ENCODE data around the gene GPS2. TPM values are rescaled to one million over a fixed set of nuclear protein-coding genes. Genes with fewer than 3 reads are reported as not detected.
"Not testable (repeated sequence)": the region's sequence is repeated elsewhere in the genome, so short reads cannot be mapped to it uniquely, and the experiment has no call there.

GPS2 gene
- total RNA-seq, 1 donor from 2014 or later = 22.4 TPM

GRCh38 chr17:7343250-7343649, 28.1 kb upstream of the GPS2 start:
- Histone ChIP-seq H3K27me3 (ENCODE audit: control insufficient read depth, insufficient read depth, low read length) (peaks cover 1% of the 10 kb centered on the region), H3K4me3 (ENCODE audit: low read depth, low read length) (no peak overlapping the region), H3K36me3 (ENCODE audit: control insufficient read depth, insufficient read depth, low read length) (no peaks in the 10 kb centered on the region)
- TF ChIP-seq, protein P1, sequence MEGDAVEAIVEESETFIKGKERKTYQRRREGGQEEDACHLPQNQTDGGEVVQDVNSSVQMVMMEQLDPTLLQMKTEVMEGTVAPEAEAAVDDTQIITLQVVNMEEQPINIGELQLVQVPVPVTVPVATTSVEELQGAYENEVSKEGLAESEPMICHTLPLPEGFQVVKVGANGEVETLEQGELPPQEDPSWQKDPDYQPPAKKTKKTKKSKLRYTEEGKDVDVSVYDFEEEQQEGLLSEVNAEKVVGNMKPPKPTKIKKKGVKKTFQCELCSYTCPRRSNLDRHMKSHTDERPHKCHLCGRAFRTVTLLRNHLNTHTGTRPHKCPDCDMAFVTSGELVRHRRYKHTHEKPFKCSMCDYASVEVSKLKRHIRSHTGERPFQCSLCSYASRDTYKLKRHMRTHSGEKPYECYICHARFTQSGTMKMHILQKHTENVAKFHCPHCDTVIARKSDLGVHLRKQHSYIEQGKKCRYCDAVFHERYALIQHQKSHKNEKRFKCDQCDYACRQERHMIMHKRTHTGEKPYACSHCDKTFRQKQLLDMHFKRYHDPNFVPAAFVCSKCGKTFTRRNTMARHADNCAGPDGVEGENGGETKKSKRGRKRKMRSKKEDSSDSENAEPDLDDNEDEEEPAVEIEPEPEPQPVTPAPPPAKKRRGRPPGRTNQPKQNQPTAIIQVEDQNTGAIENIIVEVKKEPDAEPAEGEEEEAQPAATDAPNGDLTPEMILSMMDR (IDR thresholded peaks at IDR 0.05; ENCODE audit: insufficient read depth, low read length, severe bottlenecking) = no peak
- DNase-seq (ENCODE audit: low read depth) (no peak), FAIRE-seq (no peak)

DNA sequence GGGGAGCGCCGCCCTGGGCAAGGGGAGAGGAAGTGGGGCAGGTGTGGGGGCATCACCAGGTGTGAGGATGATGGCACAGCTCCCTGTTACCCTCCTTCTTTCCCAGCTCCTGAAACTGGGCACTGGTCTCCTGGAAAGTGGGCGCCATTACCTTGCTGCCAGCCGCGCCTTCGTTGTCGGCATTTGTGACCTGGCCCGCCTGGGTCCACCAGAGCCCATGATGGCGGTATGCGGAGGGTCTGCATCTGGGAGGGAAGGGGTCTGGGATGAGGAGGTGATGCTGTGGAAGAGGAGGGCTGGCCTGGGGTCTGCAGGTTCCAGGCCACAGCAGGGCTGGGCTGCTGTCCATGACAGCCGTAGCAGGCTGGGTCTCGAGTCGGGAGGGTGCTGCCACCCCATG, 26.7 kb upstream of the GPS2 start:
- DNase-seq (ENCODE audit: low read depth) (no peak), FAIRE-seq (no peak)
- Histone ChIP-seq H3K36me3 (ENCODE audit: control insufficient read depth, insufficient read depth, low read length) (no peaks in the 10 kb centered on the region), H3K27me3 (ENCODE audit: control insufficient read depth, insufficient read depth, low read length) (peaks cover 1% of the 10 kb centered on the region), H3K4me3 (ENCODE audit: low read depth, low read length) (no peak overlapping the region)
- TF ChIP-seq, protein P1 (IDR thresholded peaks at IDR 0.05; ENCODE audit: insufficient read depth, low read length, severe bottlenecking) = no peak

DNA sequence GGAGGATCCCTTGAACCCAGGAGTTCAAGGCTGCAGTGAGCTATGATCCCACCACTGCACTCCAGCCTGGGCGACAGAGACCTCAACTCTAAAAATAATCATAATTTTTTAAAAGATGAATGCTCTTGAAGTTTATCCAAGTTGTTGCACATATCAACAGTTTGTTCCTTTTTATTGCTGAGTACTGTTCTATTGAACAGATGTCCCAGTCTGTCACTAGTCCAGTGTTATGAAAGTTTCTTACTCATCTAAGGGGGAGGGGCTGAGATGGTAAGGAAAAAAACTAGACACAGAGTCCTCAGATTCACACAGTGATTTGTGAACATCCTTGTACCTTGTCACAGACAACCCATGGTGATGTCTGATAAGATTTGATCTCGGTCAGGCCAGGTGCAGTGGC, 25.0 kb upstream of the GPS2 start:
- FAIRE-seq (no peak), DNase-seq (ENCODE audit: low read depth) (no peak)
- H3K4me3 ChIP-seq (ENCODE audit: low read depth, low read length) = no peak overlapping the region
- H3K27me3 ChIP-seq (ENCODE audit: control insufficient read depth, insufficient read depth, low read length) = peaks cover 1% of the 10 kb centered on the region
- TF ChIP-seq, protein P1 (IDR thresholded peaks at IDR 0.05; ENCODE audit: insufficient read depth, low read length, severe bottlenecking) = no peak
- no peaks in the 10 kb centered on the region for H3K36me3 ChIP-seq (ENCODE audit: control insufficient read depth, insufficient read depth, low read length)

GRCh38 chr17:7337600-7337999, 22.4 kb upstream of the GPS2 start:
- not testable (repeated sequence) for H3K4me3 ChIP-seq (ENCODE audit: low read depth, low read length); FAIRE-seq

GRCh38 chr17:7336240-7337175, 21.3 kb upstream of the GPS2 start, which contains the start of gene ACAP1:
TSS of gene ACAP1 (plus strand) at chr17:7336529. CDS start at chr17:7336735, 206 bp downstream.
- no peak for DNase-seq (ENCODE audit: low read depth)
- no peaks in the 10 kb centered on the region for H3K36me3 ChIP-seq (ENCODE audit: control insufficient read depth, insufficient read depth, low read length)
- no peak for FAIRE-seq
- TF ChIP-seq, protein P1 (IDR thresholded peaks at IDR 0.05; ENCODE audit: insufficient read depth, low read length, severe bottlenecking) = no peak
- H3K4me3 ChIP-seq (ENCODE audit: low read depth, low read length) = no peak within 1 kb of the TSS
- H3K27me3 ChIP-seq (ENCODE audit: control insufficient read depth, insufficient read depth, low read length) = no peaks in the 10 kb centered on the region

More at GRCh38 chr17:7337600-7337999, 22.4 kb upstream of the GPS2 start:
- DNase-seq (ENCODE audit: low read depth); H3K27me3 ChIP-seq (ENCODE audit: control insufficient read depth, insufficient read depth, low read length); H3K36me3 ChIP-seq (ENCODE audit: control insufficient read depth, insufficient read depth, low read length): not testable (repeated sequence)

DNA sequence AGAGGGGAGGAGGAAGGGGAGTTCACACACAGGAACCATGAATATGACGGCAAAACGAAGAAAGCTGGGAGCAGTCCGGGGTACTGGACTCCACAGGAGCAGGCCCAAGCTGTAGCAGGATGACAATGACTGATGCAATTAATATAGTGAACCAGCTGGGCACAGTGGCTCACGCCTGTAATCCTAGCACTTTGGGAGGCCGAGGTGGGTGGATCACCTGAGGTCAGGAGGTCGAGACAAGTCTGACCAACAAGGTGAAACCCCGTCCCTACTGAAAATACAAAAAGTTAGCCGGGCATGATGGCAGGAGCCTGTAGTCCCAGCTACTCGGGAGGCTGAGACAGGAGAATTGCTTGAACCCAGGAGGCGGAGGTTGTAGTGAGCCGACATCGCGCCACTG, 20.6 kb upstream of the GPS2 start:
- not testable (repeated sequence) for DNase-seq (ENCODE audit: low read depth); H3K27me3 ChIP-seq (ENCODE audit: control insufficient read depth, insufficient read depth, low read length); H3K4me3 ChIP-seq (ENCODE audit: low read depth, low read length); FAIRE-seq; H3K36me3 ChIP-seq (ENCODE audit: control insufficient read depth, insufficient read depth, low read length)

Measured in bronchial epithelial cell (primary cell).